ENCODE data around the gene ZNF394. TPM values are rescaled to one million over a fixed set of nuclear protein-coding genes. Genes with fewer than 3 reads are reported as not detected.

Gene ZNF394
- total RNA-seq, 1 donor from 2014 or later = 40.7 TPM

- Mint-ChIP-seq H3K27me3 (ENCODE audit: low read depth) (no peaks in the 10 kb centered on the region), H3K36me3 (ENCODE audit: low read depth) (peaks cover 69% of the 10 kb centered on the region), H3K4me3 (ENCODE audit: low read depth) (no peak overlapping the region), H3K4me1 (ENCODE audit: low read depth) (peaks cover 12% of the 10 kb centered on the region), H3K27ac (no peak overlapping the region), H3K9me3 (no peaks in the 10 kb centered on the region)
- intact Hi-C loops (cut with micrococcal nuclease) = no loop called here
- no peak for DNase-seq (ENCODE audit: low spot score)
Measured at GRCh38 chr7:99457050-99457649, 42.9 kb downstream of the ZNF394 start.

GRCh38 chr7:99456288-99456687, 43.8 kb downstream of the ZNF394 start:
- peaks cover 12% of the 10 kb centered on the region for H3K4me1 Mint-ChIP-seq (ENCODE audit: low read depth)
- no peak overlapping the region for H3K4me3 Mint-ChIP-seq (ENCODE audit: low read depth)
- no peak overlapping the region for H3K27ac Mint-ChIP-seq
- H3K36me3 Mint-ChIP-seq (ENCODE audit: low read depth) = peaks cover 71% of the 10 kb centered on the region
- intact Hi-C loops (cut with micrococcal nuclease) = no loop called here
- DNase-seq (ENCODE audit: low spot score) = no peak
- no peaks in the 10 kb centered on the region for H3K9me3 Mint-ChIP-seq
- no peaks in the 10 kb centered on the region for H3K27me3 Mint-ChIP-seq (ENCODE audit: low read depth)

- H3K36me3 Mint-ChIP-seq (ENCODE audit: low read depth) = peaks cover 75% of the 10 kb centered on the region
- H3K4me1 Mint-ChIP-seq (ENCODE audit: low read depth) = peaks cover 12% of the 10 kb centered on the region
- H3K27me3 Mint-ChIP-seq (ENCODE audit: low read depth) = no peaks in the 10 kb centered on the region
- intact Hi-C loops (cut with micrococcal nuclease) = no loop called here
- H3K9me3 Mint-ChIP-seq = no peaks in the 10 kb centered on the region
- no peak overlapping the region for H3K27ac Mint-ChIP-seq
- DNase-seq (ENCODE audit: low spot score) = no peak
- H3K4me3 Mint-ChIP-seq (ENCODE audit: low read depth) = no peak overlapping the region
Measured at GRCh38 chr7:99455874-99456273, 44.2 kb downstream of the ZNF394 start.

- no peak overlapping the region for H3K4me3 Mint-ChIP-seq (ENCODE audit: low read depth)
- H3K4me1 Mint-ChIP-seq (ENCODE audit: low read depth) = no peaks in the 10 kb centered on the region
- H3K36me3 Mint-ChIP-seq (ENCODE audit: low read depth) = peaks cover 69% of the 10 kb centered on the region
- no peaks in the 10 kb centered on the region for H3K27me3 Mint-ChIP-seq (ENCODE audit: low read depth)
- no peaks in the 10 kb centered on the region for H3K9me3 Mint-ChIP-seq
- H3K27ac Mint-ChIP-seq = no peak overlapping the region
- intact Hi-C loops (cut with micrococcal nuclease) = no loop called here
- DNase-seq (ENCODE audit: low spot score) = no peak
Measured at GRCh38 chr7:99453105-99453504, 47.0 kb downstream of the ZNF394 start.

GRCh38 chr7:99452541-99452940, 47.5 kb downstream of the ZNF394 start:
- H3K27me3 Mint-ChIP-seq (ENCODE audit: low read depth) = no peaks in the 10 kb centered on the region
- no peaks in the 10 kb centered on the region for H3K4me1 Mint-ChIP-seq (ENCODE audit: low read depth)
- intact Hi-C loops (cut with micrococcal nuclease) = no loop called here
- no peak overlapping the region for H3K27ac Mint-ChIP-seq
- DNase-seq (ENCODE audit: low spot score) = no peak
- no peaks in the 10 kb centered on the region for H3K9me3 Mint-ChIP-seq
- H3K36me3 Mint-ChIP-seq (ENCODE audit: low read depth) = peaks cover 71% of the 10 kb centered on the region
- no peak overlapping the region for H3K4me3 Mint-ChIP-seq (ENCODE audit: low read depth)

- H3K4me3 Mint-ChIP-seq (ENCODE audit: low read depth) = no peak overlapping the region
- peaks cover 68% of the 10 kb centered on the region for H3K36me3 Mint-ChIP-seq (ENCODE audit: low read depth)
- no peak for DNase-seq (ENCODE audit: low spot score)
- H3K9me3 Mint-ChIP-seq = no peaks in the 10 kb centered on the region
- H3K27me3 Mint-ChIP-seq (ENCODE audit: low read depth) = no peaks in the 10 kb centered on the region
- H3K4me1 Mint-ChIP-seq (ENCODE audit: low read depth) = no peaks in the 10 kb centered on the region
- intact Hi-C loops (cut with micrococcal nuclease) = no loop called here
- H3K27ac Mint-ChIP-seq = no peak overlapping the region
Measured at GRCh38 chr7:99451936-99452335, 48.1 kb downstream of the ZNF394 start.

GRCh38 chr7:99449326-99449725, 50.8 kb downstream of the ZNF394 start:
- Mint-ChIP-seq H3K4me3 (ENCODE audit: low read depth) (no peak overlapping the region), H3K9me3 (no peaks in the 10 kb centered on the region), H3K36me3 (ENCODE audit: low read depth) (peaks cover 64% of the 10 kb centered on the region), H3K4me1 (ENCODE audit: low read depth) (no peaks in the 10 kb centered on the region), H3K27ac (no peak overlapping the region), H3K27me3 (ENCODE audit: low read depth) (no peaks in the 10 kb centered on the region)
- DNase-seq (ENCODE audit: low spot score) = no peak
- intact Hi-C loops (cut with micrococcal nuclease) = no loop called here

- no peaks in the 10 kb centered on the region for H3K9me3 Mint-ChIP-seq
- no peak for DNase-seq (ENCODE audit: low spot score)
- H3K4me1 Mint-ChIP-seq (ENCODE audit: low read depth) = no peaks in the 10 kb centered on the region
- H3K27ac Mint-ChIP-seq = no peak overlapping the region
- H3K4me3 Mint-ChIP-seq (ENCODE audit: low read depth) = no peak overlapping the region
- H3K36me3 Mint-ChIP-seq (ENCODE audit: low read depth) = peaks cover 65% of the 10 kb centered on the region
- H3K27me3 Mint-ChIP-seq (ENCODE audit: low read depth) = no peaks in the 10 kb centered on the region
- intact Hi-C loops (cut with micrococcal nuclease) = no loop called here
Measured at GRCh38 chr7:99448855-99449254, 51.2 kb downstream of the ZNF394 start.

GRCh38 chr7:99447943-99448342, 52.1 kb downstream of the ZNF394 start:
- no peak for DNase-seq (ENCODE audit: low spot score)
- H3K4me1 Mint-ChIP-seq (ENCODE audit: low read depth) = no peaks in the 10 kb centered on the region
- H3K36me3 Mint-ChIP-seq (ENCODE audit: low read depth) = peaks cover 64% of the 10 kb centered on the region
- H3K27me3 Mint-ChIP-seq (ENCODE audit: low read depth) = no peaks in the 10 kb centered on the region
- H3K4me3 Mint-ChIP-seq (ENCODE audit: low read depth) = no peak overlapping the region
- intact Hi-C loops (cut with micrococcal nuclease) = no loop called here
- no peaks in the 10 kb centered on the region for H3K9me3 Mint-ChIP-seq
- H3K27ac Mint-ChIP-seq = no peak overlapping the region

- DNase-seq (ENCODE audit: low spot score) = no peak
- Mint-ChIP-seq H3K27ac (no peak overlapping the region), H3K4me3 (ENCODE audit: low read depth) (no peak overlapping the region), H3K36me3 (ENCODE audit: low read depth) (peaks cover 62% of the 10 kb centered on the region), H3K27me3 (ENCODE audit: low read depth) (no peaks in the 10 kb centered on the region), H3K4me1 (ENCODE audit: low read depth) (peaks cover 4% of the 10 kb centered on the region), H3K9me3 (no peaks in the 10 kb centered on the region)
- intact Hi-C loops (cut with micrococcal nuclease) = no loop called here
Measured at GRCh38 chr7:99446096-99446495, 54.0 kb downstream of the ZNF394 start.

Other genes starting within 250 kb of the ZNF394 start
- not detected in 2 replicates for gene MYH16, start 227.4 kb downstream of the ZNF394 start, total RNA-seq
- 79.8 and 83.4 TPM in 2 replicates for gene ARPC1A, start 174.4 kb downstream of the ZNF394 start, total RNA-seq
- 264 and 265 TPM in 2 replicates for gene ARPC1B, start 125.6 kb downstream of the ZNF394 start, total RNA-seq
- gene PDAP1, start 91.7 kb downstream of the ZNF394 start, total RNA-seq = 153 and 159 TPM in 2 replicates
- gene BUD31, start 91.3 kb downstream of the ZNF394 start, total RNA-seq = 123 and 130 TPM in 2 replicates
- gene PTCD1, start 61.5 kb downstream of the ZNF394 start, total RNA-seq = 8.1 and 10.4 TPM in 2 replicates
- gene CPSF4, start 61.3 kb downstream of the ZNF394 start, total RNA-seq = 88.4 and 89.9 TPM in 2 replicates
- 405 and 429 TPM in 2 replicates for gene ATP5MF, start 34.1 kb downstream of the ZNF394 start, total RNA-seq
- 23.2 and 24.3 TPM in 2 replicates for gene ZNF789, start 27.4 kb downstream of the ZNF394 start, total RNA-seq
- 8.2 and 8.4 TPM in 2 replicates for gene ZKSCAN5, start 4.4 kb upstream of the ZNF394 start, total RNA-seq
- 5.2 and 5.6 TPM in 2 replicates for gene FAM200A, start 51.8 kb upstream of the ZNF394 start, total RNA-seq
- gene ZNF655, start 58.4 kb upstream of the ZNF394 start, total RNA-seq = 68.3 and 72.8 TPM in 2 replicates
- gene TMEM225B, start 98.0 kb upstream of the ZNF394 start, total RNA-seq = 1.3 and 1.9 TPM in 2 replicates
- gene ZSCAN25, start 116.7 kb upstream of the ZNF394 start, total RNA-seq = 31.2 and 31.7 TPM in 2 replicates
- not detected in 2 replicates for gene CYP3A5, start 179.7 kb upstream of the ZNF394 start, total RNA-seq
- not detected in 2 replicates for gene CYP3A7, start 234.9 kb upstream of the ZNF394 start, total RNA-seq

Data from activated T-helper 2 cell treated with anti-CD3 and anti-CD28 coated beads, Interferon-gamma antibody, Interleukin-2, Interleukin-4, amounts not matched to agents 10 μg/mL and 5 μg/mL and 100 μg/mL, durations not matched to agents 14 hours and 24 hours and 36 hours (primary cell).